ENCODE data around the gene FYN. TPM values are rescaled to one million over a fixed set of nuclear protein-coding genes. Genes with fewer than 3 reads are reported as not detected.

The FYN gene
- total RNA-seq, 1 experiment from 2014 or later = 37.8 TPM

GRCh38 chr6:111758608-111759329, 114.5 kb downstream of the FYN start:
- POLR2A ChIA-PET = no interaction called here

DNA sequence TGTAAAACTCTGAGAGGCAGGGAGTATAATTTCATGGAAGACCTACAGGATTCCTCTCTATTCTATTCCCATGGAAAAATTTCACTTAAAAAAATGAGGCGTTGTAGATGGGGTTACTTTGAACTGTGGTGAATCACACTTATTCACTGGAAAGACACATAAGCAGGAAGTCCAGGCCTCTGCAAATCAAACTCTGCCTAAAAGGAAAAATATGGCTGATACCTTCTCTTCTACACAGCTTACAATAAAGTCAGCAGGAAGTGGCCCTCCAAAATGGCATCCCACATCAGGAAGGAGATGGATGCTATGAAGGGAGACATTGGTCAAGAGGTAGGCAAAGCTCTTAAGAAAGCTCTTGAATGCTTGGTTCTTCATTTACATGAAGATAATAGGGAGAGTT, 115.9 kb downstream of the FYN start:
- TF ChIP-seq CTCF (IDR thresholded peaks at IDR 0.05; ENCODE audit: unreplicated experiment) = no peak
- Mint-ChIP-seq H3K9me3 (ENCODE audit: unreplicated experiment) (no peaks in the 10 kb centered on the region), H3K36me3 (ENCODE audit: insufficient read depth, unreplicated experiment) (no peaks in the 10 kb centered on the region), H3K27me3 (ENCODE audit: insufficient read depth, unreplicated experiment) (no peaks in the 10 kb centered on the region), H3K4me1 (ENCODE audit: insufficient read depth, unreplicated experiment) (no peaks in the 10 kb centered on the region), H3K4me3 (ENCODE audit: unreplicated experiment) (no peak overlapping the region), H3K27ac (ENCODE audit: low read depth, unreplicated experiment) (no peak overlapping the region)
- ChIA-PET CTCF (interaction anchor here (0.6 kb wide), 1 partner anchor 16 kb away, joined by 3 read pairs; no protein-coding TSS in a partner anchor), POLR2A (no interaction called here)
- DNase-seq (ENCODE audit: unreplicated experiment) = no peak
- no TSS peak for BruUV-seq (replicated peaks)
- intact Hi-C loops (cut with micrococcal nuclease) = no loop called here

More at GRCh38 chr6:111758608-111759329, 114.5 kb downstream of the FYN start:
- H3K36me3 Mint-ChIP-seq (ENCODE audit: insufficient read depth, unreplicated experiment) = no peaks in the 10 kb centered on the region
- no peaks in the 10 kb centered on the region for H3K9me3 Mint-ChIP-seq (ENCODE audit: unreplicated experiment)
- no TSS peak for BruUV-seq (replicated peaks)
- H3K27me3 Mint-ChIP-seq (ENCODE audit: insufficient read depth, unreplicated experiment) = no peaks in the 10 kb centered on the region
- intact Hi-C loops (cut with micrococcal nuclease) = no loop called here
- H3K4me3 Mint-ChIP-seq (ENCODE audit: unreplicated experiment) = no peak overlapping the region
- no peak for DNase-seq (ENCODE audit: unreplicated experiment)
- no peak overlapping the region for H3K27ac Mint-ChIP-seq (ENCODE audit: low read depth, unreplicated experiment)
- no peak for TF ChIP-seq CTCF (IDR thresholded peaks at IDR 0.05; ENCODE audit: unreplicated experiment)
- H3K4me1 Mint-ChIP-seq (ENCODE audit: insufficient read depth, unreplicated experiment) = no peaks in the 10 kb centered on the region
- CTCF ChIA-PET = no interaction called here

- ChIA-PET CTCF (interaction anchor here (0.9 kb wide), 1 partner anchor 16 kb away, joined by 4 read pairs; no protein-coding TSS in a partner anchor), POLR2A (interaction anchor here (0.6 kb wide), 1 partner anchor 253 kb away, joined by 3 read pairs; no protein-coding TSS in a partner anchor)
- no peak for DNase-seq (ENCODE audit: unreplicated experiment)
- intact Hi-C loops (cut with micrococcal nuclease) = no loop called here
- Mint-ChIP-seq H3K9me3 (ENCODE audit: unreplicated experiment) (no peaks in the 10 kb centered on the region), H3K27me3 (ENCODE audit: insufficient read depth, unreplicated experiment) (no peaks in the 10 kb centered on the region), H3K4me3 (ENCODE audit: unreplicated experiment) (no peak overlapping the region), H3K4me1 (ENCODE audit: insufficient read depth, unreplicated experiment) (no peaks in the 10 kb centered on the region), H3K36me3 (ENCODE audit: insufficient read depth, unreplicated experiment) (no peaks in the 10 kb centered on the region), H3K27ac (ENCODE audit: low read depth, unreplicated experiment) (no peak overlapping the region)
- TF ChIP-seq CTCF (IDR thresholded peaks at IDR 0.05; ENCODE audit: unreplicated experiment) = no peak
- BruUV-seq (replicated peaks) = no TSS peak
Observed at GRCh38 chr6:111754423-111754822, 118.8 kb downstream of the FYN start.

- intact Hi-C loops (cut with micrococcal nuclease) = no loop called here
- DNase-seq (ENCODE audit: unreplicated experiment) = no peak
- Mint-ChIP-seq H3K4me3 (ENCODE audit: unreplicated experiment) (no peak overlapping the region), H3K4me1 (ENCODE audit: insufficient read depth, unreplicated experiment) (no peaks in the 10 kb centered on the region), H3K9me3 (ENCODE audit: unreplicated experiment) (no peaks in the 10 kb centered on the region), H3K27me3 (ENCODE audit: insufficient read depth, unreplicated experiment) (no peaks in the 10 kb centered on the region), H3K36me3 (ENCODE audit: insufficient read depth, unreplicated experiment) (no peaks in the 10 kb centered on the region), H3K27ac (ENCODE audit: low read depth, unreplicated experiment) (no peak overlapping the region)
- TF ChIP-seq CTCF (IDR thresholded peaks at IDR 0.05; ENCODE audit: unreplicated experiment) = no peak
- BruUV-seq (replicated peaks) = no TSS peak
- CTCF ChIA-PET = interaction anchor here (0.6 to 1.2 kb wide), 2 partner anchors 17 to 290 kb away, joined by 3 to 5 read pairs; no protein-coding TSS in a partner anchor
- POLR2A ChIA-PET = interaction anchor here (0.6 to 1.7 kb wide), 2 partner anchors 18 to 254 kb away, joined by 3 to 5 read pairs; no protein-coding TSS in a partner anchor
Observed at GRCh38 chr6:111753573-111753972, 119.7 kb downstream of the FYN start.
